ENCODE data around the gene CFAP54. TPM values are rescaled to one million over a fixed set of nuclear protein-coding genes. Genes with fewer than 3 reads are reported as not detected.
"Not testable (repeated sequence)": the region's sequence is repeated elsewhere in the genome, so short reads cannot be mapped to it uniquely, and the experiment has no call there.

The CFAP54 gene
- total RNA-seq, 1 donor from 2014 or later = 11.7 TPM

GRCh38 chr12:96606644-96607043 is 117.3 kb downstream of the CFAP54 start:
- DNase-seq (ENCODE audit: extremely low read depth, low read depth, low spot score) = no peak

GRCh38 chr12:96617178-96617577 is 127.8 kb downstream of the CFAP54 start:
- no peak for DNase-seq (ENCODE audit: extremely low read depth, low read depth, low spot score)

GRCh38 chr12:96623155-96623554 is 133.8 kb downstream of the CFAP54 start:
- no peak for DNase-seq (ENCODE audit: extremely low read depth, low read depth, low spot score)

DNA sequence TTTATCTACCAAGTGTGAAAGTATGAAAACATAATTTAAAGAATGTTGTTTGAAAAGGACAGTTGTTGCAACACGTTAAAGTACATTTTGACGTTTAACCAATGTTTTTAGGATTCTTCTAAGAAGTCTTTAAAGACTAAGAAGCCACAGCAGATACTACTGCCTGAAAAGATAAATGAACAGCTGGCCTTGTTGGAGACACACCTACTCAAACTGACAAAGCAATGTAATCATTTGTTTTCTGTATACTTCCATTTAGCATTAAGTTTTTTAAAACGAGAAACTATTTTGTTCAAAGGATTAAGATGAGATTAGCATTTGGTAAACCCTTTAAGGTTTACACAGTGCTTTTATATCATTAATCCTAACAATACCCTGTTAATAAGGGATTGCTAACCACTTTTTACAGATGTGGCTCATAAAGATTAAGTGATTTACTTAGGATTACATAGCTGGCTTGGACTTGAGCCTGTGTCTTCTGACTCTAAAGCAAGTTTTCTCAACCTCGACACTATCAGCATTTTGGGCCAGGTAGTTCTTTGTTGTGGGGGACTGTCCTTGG is 134.4 kb downstream of the CFAP54 start:
- no peak for DNase-seq (ENCODE audit: extremely low read depth, low read depth, low spot score)

- no peak for DNase-seq (ENCODE audit: extremely low read depth, low read depth, low spot score)
Observed at GRCh38 chr12:96635844-96636243, 146.5 kb downstream of the CFAP54 start.

GRCh38 chr12:96636895-96637294 is 147.5 kb downstream of the CFAP54 start:
- DNase-seq (ENCODE audit: extremely low read depth, low read depth, low spot score) = no peak

DNA sequence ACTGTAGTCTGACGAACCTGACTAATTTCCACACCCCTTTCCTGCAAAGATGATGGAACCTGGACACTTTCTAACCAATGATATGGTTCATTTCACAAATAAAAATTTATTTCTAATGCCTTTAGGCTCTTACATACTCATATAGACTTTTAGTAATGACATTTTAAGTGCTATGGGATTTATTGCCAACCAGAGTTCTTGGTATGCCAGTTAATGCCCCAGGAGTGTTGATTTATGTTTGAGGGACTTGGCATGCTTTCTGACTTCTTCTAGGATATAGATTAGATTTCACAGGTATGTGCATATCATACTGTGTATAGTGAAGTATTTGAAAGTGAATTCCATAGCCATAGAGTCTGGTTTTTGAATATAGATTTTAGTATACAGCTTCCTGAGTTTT is 159.5 kb downstream of the CFAP54 start:
- DNase-seq (ENCODE audit: extremely low read depth, low read depth, low spot score) = no peak

- no peak for DNase-seq (ENCODE audit: extremely low read depth, low read depth, low spot score)
Observed at GRCh38 chr12:96652870-96653269, 163.5 kb downstream of the CFAP54 start.

DNA sequence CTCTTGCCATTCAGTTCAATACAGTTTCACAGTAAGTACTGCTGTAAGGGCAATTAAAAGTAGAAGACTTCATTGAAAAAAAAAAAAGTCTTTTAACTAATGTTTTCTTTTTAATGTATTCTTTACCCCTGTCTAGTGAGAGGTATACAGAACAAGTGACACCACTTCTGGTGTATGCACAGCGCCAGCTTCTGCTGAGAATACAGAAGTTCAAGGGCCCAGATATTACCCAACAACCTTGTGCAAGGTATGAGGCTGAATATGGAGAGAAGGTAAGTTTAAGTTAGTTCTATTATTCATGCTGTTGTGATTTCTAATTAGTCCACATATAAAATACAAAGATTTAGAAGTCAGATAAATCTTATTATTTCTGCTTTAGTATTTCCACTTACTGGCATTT is 168.7 kb downstream of the CFAP54 start:
- no peak for DNase-seq (ENCODE audit: extremely low read depth, low read depth, low spot score)

GRCh38 chr12:96669786-96670185 is 180.4 kb downstream of the CFAP54 start:
- no peak for DNase-seq (ENCODE audit: extremely low read depth, low read depth, low spot score)

- no peak for DNase-seq (ENCODE audit: extremely low read depth, low read depth, low spot score)
Observed at GRCh38 chr12:96670334-96670899, 181.0 kb downstream of the CFAP54 start.

DNA sequence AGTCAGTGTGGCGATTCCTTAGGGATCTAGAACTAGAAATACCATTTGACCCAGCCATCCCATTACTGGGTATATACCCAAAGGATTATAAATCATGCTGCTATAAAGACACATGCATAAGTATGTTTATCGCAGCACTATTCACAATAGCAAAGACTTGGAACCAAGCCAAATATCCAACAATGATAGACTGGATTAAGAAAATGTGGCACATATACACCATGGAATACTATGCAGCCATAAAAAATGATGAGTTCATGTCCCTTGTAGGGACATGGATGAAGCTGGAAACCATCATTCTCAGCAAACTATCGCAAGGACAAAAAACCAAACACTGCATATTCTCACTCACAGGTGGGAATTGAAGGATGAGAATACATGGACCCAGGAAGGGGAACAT is 186.1 kb downstream of the CFAP54 start:
- DNase-seq (ENCODE audit: extremely low read depth, low read depth, low spot score) = not testable (repeated sequence)

DNA sequence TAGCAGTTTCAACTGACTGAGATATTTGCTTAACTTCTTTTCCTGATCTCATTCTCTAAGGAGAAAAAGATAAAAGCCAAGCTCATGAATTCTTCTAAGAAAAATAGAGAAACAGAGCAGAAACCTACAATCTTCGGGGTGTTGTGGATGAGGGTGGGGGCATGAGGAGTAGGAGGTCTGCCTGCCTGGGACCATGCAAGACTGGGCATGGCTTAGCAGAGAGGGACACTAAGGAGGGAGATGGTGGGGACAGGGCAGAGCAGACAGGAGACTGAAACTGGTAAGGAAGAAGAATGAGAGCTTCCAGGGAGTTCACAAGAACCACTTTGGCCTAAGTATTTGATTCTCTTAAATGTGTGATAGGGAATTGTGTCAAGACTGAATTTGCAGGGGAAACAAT is 188.0 kb downstream of the CFAP54 start:
- no peak for DNase-seq (ENCODE audit: extremely low read depth, low read depth, low spot score)

DNA sequence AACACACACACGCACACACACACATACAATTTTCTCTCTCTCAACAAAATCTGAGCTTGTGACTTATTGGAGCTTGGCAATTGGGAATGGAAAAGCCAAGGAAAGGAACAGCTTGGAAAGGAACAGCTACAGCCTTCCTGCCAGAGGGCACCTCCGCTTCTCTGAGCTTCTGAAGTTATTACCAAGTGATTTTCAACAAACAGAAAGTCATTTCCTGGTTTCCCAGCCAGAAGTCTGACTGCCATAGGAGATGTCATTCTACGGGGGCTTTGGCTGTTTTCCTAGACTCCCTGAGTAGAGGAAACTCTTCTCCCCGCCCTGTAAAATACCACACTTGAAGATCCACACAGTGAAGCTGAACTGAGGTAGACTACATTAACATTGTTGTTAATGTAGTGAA is 198.3 kb downstream of the CFAP54 start:
- DNase-seq (ENCODE audit: extremely low read depth, low read depth, low spot score) = peak; percentile 65

GRCh38 chr12:96698521-96698920 is 209.1 kb downstream of the CFAP54 start:
- no peak for DNase-seq (ENCODE audit: extremely low read depth, low read depth, low spot score)

- DNase-seq (ENCODE audit: extremely low read depth, low read depth, low spot score) = no peak
Observed at GRCh38 chr12:96698965-96699364, 209.6 kb downstream of the CFAP54 start.

DNA sequence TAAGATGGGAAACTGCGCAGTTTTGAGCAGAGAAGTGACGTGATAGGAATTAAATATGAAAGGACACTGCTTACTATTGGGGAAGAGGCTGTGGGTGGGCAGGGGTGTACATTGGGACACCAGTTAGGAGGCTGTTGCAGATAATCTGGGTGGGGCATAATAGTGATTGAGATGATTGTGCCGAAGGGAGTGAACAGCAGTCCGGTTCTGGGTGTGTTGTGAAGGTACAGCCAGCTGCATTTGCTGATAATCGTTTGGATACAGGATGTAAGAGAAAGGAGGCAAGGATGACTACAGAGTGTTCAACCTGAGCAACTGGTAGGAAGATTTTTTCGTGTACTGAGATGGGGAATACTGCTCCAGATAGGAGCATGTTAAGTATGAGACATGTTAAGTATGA is 212.5 kb downstream of the CFAP54 start:
- DNase-seq (ENCODE audit: extremely low read depth, low read depth, low spot score) = no peak

GRCh38 chr12:96710127-96710745 is 220.9 kb downstream of the CFAP54 start:
- DNase-seq (ENCODE audit: extremely low read depth, low read depth, low spot score) = no peak

DNA sequence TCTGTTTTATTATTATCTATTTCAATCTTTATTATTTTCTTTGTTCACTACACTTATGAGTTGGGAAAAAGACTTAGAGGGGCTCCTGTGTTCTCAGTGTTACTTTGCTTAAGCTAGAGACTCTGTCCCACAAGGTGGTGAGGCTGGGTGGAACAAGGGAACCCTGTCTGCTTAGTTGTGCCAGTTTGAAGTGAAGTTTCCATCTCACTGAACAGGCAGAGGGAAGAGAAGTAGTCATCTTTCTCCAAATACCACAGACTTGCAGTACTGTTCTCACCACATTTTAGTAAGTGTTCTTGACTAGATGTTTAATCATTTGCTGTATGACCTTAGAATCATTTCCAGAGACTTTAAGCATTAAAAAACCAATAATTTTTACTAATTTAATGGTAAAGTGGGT is 222.0 kb downstream of the CFAP54 start:
- DNase-seq (ENCODE audit: extremely low read depth, low read depth, low spot score) = no peak

DNA sequence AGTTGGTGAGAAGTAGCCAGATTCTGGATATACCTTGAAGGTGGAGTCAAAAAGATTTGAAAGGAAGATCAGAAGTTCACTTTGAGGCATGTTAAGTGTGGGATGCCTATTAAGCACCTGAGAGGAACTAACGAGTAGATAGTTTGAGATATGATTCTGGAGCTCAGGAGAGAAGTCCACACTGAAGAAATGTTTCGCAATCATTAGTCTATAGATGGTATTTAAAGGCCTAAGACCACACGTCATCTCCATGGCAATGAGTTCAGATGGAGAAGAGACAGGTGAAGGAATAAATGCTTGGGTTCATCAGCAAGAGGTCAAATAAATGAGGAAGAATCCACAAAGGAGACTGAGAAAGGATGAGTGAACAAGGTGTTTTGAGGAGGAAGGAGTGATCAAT is 224.8 kb downstream of the CFAP54 start:
- DNase-seq (ENCODE audit: extremely low read depth, low read depth, low spot score) = no peak

DNA sequence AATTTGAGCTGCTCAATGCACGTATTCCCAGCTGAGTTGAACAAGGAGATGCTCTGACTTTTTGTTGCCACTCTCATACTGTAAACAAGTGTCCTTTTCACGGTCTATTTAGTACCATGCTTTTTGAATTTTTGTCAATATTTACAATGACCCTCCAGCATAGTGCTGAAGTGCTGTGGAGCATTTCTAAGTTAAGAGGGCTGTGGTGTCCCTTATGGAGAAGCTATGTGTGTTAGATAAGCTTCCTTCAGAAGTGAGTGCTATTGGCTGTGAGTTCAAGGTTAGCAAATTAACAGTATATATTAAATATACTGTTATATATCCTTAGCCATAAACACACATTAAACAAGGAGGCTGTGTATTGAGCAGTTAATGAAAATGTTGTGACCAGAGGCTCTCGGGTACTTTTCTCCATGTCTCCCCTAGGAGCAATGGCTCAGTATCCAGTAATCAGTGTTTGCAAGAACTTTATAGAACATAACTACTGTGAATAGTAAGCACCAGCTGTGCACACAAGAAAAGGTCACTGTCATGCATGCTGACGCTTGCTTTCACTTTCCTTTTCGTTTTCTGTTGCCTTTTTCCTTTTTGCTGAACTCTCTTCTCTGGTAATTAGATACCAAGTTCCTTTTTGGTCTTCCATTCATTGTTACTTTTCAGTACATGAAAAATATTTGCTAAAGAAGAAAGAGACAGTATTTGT is 230.4 kb downstream of the CFAP54 start:
- no peak for DNase-seq (ENCODE audit: extremely low read depth, low read depth, low spot score)

- no peak for DNase-seq (ENCODE audit: extremely low read depth, low read depth, low spot score)
Observed at GRCh38 chr12:96720363-96720705, 231.0 kb downstream of the CFAP54 start.
